ENCODE measurements around the gene DDX60.

Gene DDX60

DNA sequence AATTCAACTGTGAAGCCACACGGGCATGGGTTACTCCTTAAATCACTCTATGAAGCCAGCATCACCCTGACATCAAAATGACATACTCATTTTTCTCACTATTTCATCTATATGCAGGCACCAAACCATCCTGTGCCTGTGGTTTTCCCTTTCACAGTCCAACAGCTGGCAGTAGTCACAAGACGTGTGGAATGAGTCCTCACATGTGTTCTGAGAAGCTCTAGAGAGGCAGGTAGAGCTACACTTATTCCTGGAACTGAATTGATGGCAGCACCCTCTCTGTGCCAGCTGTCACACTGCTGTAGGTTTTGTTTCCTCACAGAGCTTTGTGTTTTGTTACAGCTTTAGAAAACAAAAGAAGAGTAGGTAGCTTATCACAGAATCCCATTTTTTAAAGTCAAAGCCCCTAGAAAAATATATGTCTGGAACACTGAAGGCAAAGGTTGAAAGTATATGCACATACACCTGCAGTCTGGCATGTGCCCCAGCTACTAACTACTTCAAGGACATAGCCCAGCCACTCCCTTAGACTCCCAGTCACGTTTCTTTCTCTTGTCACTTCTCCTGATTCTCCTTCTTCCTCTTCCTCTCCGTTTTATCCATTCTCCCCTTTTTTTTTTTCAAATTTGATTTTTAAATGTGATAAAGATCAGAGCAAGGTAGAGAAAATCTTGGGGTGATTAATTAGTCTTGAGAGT, 119.1 kb downstream of the DDX60 start:
- DNase-seq, result no peak

DNA sequence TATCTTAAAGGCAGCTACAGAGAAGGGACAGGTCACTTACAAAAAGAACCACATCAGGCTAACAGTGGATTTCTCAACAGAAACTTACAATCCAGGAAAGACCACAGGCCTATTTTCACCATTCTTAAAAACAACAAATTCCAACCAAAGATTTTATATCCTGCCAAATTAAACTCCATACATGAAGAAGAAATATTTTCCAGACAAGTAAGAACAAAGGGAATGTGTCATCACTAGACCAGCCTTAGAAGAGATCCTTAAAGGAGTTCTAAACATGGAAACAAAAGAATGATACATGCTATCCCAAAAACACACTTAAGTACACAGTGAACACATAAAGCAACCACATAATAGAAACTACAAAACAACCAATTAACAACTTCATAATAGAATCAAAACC, 120.6 kb downstream of the DDX60 start:
- no peak for DNase-seq

DNA sequence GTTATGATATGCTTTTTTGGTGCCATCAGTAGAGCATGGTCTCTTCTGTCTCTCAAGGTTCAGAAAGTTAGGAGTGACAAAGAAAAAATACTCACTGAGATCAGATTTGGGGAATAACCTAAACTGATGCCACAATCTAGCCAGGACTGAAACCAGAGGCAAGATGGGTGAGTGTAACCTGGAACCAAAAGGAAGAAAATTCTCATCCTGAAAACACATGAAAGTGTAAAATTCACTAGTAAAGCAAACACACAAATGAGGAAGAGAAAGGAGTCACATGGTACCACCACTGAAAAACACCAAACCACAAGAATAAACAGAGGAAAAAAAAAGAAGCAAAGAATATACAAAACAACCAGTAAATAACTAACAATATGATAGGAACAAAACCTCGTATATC, 129.8 kb downstream of the DDX60 start:
- DNase-seq, result no peak

DNA sequence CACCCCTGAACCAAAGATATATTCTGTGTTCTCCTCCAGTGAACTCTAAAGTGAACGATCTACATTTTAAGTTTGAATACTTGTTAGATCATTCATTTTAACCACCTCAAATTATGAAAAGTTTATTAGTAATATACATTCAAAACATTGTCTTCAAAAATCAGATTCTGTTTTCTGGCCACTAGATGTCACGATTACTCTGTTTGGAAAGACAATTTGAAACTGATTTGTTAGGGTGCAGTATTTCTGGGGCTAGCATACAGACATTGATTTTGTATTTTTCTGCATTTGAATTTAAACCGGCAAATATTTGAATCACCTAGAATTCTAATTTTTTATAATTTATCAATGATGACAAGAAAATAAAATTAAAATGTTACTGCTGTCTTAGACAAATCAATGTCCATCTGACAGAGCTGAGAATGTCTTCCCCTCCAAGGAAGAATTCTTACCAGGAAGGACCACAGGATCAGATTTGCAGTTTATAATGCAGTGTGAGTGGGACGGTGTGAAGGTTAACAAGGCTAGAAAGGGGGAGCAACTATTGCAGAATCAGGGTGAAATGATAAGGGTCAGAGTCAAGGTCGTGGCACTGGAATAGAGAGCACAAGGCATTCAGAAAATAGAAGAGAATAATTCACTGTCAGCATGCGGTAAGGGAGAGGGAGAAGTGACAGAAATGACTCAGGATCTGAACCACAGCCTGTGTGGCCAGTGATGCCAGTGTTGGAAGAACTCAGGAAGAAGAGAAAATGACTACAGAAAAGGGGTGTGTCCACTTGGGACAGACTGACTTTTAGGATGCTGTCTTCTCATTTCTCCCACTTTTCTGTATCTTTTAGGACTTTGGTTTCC, 134.6 kb downstream of the DDX60 start:
- DNase-seq, result peak; percentile 22

DNA sequence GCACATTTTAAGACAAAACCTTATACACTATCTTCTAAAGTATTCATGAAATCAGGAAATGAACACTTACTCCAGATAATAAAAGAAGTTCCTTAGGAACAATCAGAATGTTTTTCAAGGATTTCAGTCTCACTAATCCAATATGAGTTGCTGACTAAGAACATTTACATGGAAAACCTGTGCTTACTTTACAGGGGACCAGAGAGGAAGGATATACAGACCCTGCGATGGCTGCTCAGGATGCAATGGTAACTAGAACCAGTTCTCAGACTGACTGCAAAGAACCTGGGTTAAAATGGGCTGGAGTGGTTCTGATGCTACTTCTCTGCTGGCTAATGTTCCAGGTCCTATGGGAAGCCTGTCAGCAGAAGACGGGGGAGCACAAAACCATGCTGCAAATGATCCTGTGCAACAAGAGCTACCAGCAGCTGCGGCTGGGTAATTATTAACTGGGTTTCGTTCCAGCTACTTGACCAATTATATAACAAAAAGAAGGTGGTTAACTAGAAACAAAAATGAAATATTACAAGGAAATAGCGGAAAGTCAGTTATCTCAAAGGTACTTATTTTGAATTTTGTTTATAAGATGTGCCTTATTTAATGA, 140.9 kb downstream of the DDX60 start:
- DNase-seq, result no peak

DNA sequence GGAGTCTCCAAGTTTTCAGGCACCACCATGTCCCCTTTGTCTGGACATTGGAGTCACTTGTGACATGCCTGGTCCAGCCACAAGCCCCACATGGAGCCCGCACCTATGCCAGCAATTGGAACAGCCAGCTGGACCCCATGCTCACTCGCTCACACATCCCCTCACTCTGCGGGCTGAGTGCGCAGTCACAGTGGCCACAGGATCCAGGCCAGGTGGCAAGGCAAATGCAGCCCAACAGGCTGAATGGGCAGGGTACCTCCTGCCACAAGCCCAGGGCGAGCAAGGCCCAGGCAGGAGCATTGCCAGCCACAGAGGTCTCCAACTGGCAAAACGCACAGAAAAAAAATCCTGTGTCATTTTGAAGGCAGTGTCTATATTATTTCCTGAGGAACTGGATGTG, 144.2 kb downstream of the DDX60 start:
- DNase-seq, result no peak

DNA sequence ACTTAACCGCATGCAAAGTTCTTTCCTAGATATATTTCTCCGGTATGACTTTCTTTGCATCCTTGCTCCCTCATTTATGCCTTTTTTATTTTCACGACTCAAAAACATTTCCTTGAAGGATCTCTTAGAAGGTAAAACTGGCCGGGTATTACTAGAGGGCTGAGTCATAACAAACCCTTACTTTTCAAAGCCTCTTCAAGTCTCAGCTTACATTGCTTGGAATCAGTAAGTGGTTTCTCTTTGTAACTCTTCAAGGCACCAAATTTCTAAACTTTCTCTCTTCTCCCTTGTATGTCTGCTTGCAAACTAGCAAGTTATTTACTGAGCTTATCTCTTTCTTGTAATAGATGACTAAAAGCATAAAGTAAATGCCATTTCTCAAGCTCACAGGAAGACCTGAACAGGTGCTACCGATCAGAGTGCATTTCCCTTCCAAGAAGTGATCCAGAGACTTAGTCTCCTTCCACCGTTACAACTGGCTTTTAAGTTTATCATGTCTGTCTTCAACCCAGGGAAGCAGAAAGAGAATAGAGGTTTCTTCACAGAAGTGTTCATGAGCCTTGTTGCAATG, 150.8 kb downstream of the DDX60 start:
- no peak for DNase-seq
